Ishikawa (cell line): Measurements from ENCODE around the gene SNAP25.

Experiments used
- CEBPB ChIP-seq: IDR thresholded peaks from 2 replicates; pipeline ENCODE4 v1.6.1; 2012
- CREB1 ChIP-seq: IDR thresholded peaks from 2 replicates; pipeline ENCODE4 v1.6.1; 2012; ENCODE audit warnings: low read depth
- EGR1 ChIP-seq: IDR thresholded peaks from 2 replicates; pipeline ENCODE4 v1.6.1; 2012
- EP300 ChIP-seq: IDR thresholded peaks from 2 replicates; pipeline ENCODE4 v1.6.1; 2012; ENCODE audit warnings: borderline replicate concordance
- FOXM1 ChIP-seq: IDR thresholded peaks from 2 replicates; pipeline ENCODE4 v1.6.1; 2012; ENCODE audit warnings: low read depth, borderline replicate concordance
- MAX ChIP-seq: IDR thresholded peaks from 2 replicates; pipeline ENCODE4 v1.6.1; 2012
- NFIC ChIP-seq: IDR thresholded peaks from 2 replicates; pipeline ENCODE4 v1.6.1; 2012
- RAD21 ChIP-seq: IDR thresholded peaks from 2 replicates; pipeline ENCODE4 v1.6.1; 2012; ENCODE audit warnings: low read depth
- REST ChIP-seq: IDR thresholded peaks from 2 replicates; pipeline ENCODE4 v1.6.1; 2012; ENCODE audit warnings: low read depth, mild to moderate bottlenecking
- TAF1 ChIP-seq: IDR thresholded peaks from 2 replicates; pipeline ENCODE4 v1.6.1; 2012; ENCODE audit warnings: low read depth, mild to moderate bottlenecking
- TCF12 ChIP-seq: IDR thresholded peaks from 2 replicates; pipeline ENCODE4 v1.6.1; 2012; ENCODE audit warnings: low read depth
- TEAD4 ChIP-seq: IDR thresholded peaks from 2 replicates; pipeline ENCODE4 v1.6.1; 2012
- USF1 ChIP-seq: IDR thresholded peaks from 2 replicates; pipeline ENCODE4 v1.6.1; 2012
- YY1 ChIP-seq: IDR thresholded peaks from 2 replicates; pipeline ENCODE4 v1.6.1; 2012; ENCODE audit warnings: low read depth
- ZBTB7A ChIP-seq: IDR thresholded peaks from 2 replicates; pipeline ENCODE4 v1.6.1; 2012; ENCODE audit warnings: low read depth

Gene SNAP25

GRCh38 chr20:10260316-10260715 lies 41.7 kb downstream of the SNAP25 start:
- TF ChIP-seq NFIC (no peak), EGR1 (no peak), FOXM1 (no peak), TAF1 (no peak), CREB1 (no peak), MAX (no peak), CEBPB (no peak), USF1 (no peak), TEAD4 (no peak), YY1 (no peak), RAD21 (no peak), REST (no peak)

- no peak for TF ChIP-seq CREB1
- no peak for TF ChIP-seq EGR1
- TF ChIP-seq TCF12 = no peak
- no peak for TF ChIP-seq EP300
- TF ChIP-seq REST = no peak
- TF ChIP-seq ZBTB7A = no peak
- no peak for TF ChIP-seq CEBPB
- TF ChIP-seq TEAD4 = no peak
- TF ChIP-seq FOXM1 = no peak
- no peak for TF ChIP-seq NFIC
- TF ChIP-seq RAD21 = no peak
- TF ChIP-seq YY1 = no peak
- no peak for TF ChIP-seq MAX
- no peak for TF ChIP-seq USF1
- TF ChIP-seq TAF1 = no peak
These were observed 43.1 kb downstream of the SNAP25 start for GRCh38 chr20:10261702-10262101.

- TF ChIP-seq RAD21 (no peak), USF1 (no peak), EP300 (no peak), TAF1 (no peak), REST (no peak), TCF12 (no peak), CREB1 (no peak), ZBTB7A (no peak), MAX (no peak), NFIC (no peak), YY1 (no peak), EGR1 (no peak), TEAD4 (no peak), FOXM1 (no peak), CEBPB (no peak)
These were observed 44.9 kb downstream of the SNAP25 start for GRCh38 chr20:10263385-10264165.
